NCI-H510A (cell line): ENCODE results near the gene PITPNC1.
A peak's percentile ranks its signal among the peaks of the same experiment; 100 is the strongest.
"Not testable (repeated sequence)": the region's sequence is repeated elsewhere in the genome, so short reads cannot be mapped to it uniquely, and the experiment has no call there.

Source experiments
- DNase-seq: peaks from one replicate; lab custom pipeline; 2025; lab: John Stamatoyannopoulos, UW

PITPNC1 gene

DNA sequence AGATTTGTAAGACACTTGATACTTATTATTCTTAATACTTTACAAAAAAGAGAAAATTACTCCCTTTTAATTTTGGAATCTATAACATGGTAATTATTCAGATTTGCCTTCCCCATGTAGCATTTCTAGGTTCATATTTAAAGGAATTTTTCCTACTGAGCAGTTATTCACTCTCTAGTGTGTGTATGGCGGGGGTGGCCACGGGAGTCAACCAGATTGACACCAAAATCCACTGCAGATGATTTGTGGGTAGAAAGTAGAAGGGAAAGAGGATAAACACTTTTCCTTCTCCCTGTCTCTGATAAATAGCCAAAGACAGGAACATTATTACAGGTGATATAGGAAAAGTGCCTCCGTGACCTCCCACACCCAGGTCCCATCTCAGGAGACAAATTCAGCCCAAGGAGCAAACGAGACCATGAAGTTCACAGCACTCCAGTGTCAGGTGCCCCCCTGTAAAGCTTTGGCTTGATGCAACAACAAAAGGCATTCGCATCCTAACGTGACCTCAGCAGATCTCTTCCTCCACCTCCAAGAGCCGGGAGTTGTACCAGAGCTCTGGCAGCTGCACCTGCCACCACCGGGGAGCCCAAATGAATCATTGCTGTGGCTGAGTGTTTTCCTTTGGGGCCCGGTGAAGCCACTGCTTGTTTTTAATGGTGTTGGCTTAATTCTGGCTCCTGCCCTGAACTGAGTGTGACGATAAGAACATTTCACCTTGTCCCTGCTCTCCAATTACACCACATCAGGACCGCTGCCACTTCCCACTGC is 248.0 kb downstream of the PITPNC1 start:
- DNase-seq: peak; percentile 40

DNA sequence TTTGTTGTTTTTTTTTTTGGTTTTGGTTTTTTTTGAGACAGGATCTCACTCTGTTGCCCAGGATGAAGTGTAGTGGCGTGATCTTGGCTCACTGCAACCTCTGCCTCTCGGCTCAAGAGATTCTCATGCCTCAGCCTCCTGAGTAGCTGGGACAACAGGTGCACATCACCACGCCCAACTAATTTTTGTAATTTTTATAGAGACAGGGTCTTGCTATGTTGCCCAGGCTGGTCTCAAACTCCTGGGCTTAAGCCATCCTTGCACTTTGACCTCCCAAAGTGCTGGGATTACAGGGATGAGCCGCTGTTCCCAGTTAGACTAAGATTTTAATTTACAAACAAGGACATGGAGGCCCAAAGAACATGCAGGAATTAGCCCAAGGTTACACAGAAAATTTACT is 248.9 kb downstream of the PITPNC1 start:
- no peak for DNase-seq

- no peak for DNase-seq
These were observed 251.5 kb downstream of the PITPNC1 start for GRCh38 chr17:67628580-67629013.

DNA sequence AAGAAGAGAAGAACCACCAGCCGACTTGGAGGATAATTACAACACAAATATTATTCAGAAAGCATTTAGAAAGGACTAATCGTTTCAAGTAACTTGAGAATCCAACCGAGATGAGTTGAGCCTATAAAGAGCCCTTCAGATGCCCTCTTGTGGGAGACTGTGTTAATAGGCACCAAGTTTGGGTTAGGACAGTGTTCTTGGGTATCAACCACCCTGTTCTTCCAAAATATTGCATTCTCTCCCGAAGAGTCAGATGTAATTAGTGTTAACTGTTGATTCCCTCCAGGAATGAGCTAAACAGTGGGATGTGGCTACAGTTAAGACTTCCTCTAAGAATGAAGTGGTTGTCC is 252.9 kb downstream of the PITPNC1 start:
- peak; percentile 45 for DNase-seq

DNA sequence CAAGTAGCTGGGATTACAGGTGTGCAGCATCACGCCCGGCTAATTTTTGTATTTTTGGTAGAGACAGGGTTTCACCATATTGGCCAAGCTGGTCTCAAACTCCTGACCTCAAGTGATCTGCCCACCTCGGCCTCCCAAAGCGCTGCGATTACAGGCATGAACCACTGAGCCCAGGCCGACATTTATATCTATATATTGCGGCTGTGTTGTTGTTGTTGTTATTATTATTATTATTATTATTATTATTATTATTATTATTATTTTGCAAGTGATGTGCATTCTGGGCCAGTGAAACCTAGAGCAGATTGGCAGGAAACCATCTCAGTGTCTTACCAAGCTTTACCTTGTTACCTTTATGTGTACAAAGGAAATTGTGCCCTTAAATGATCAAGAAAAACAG is 253.8 kb downstream of the PITPNC1 start:
- not testable (repeated sequence) for DNase-seq

DNA sequence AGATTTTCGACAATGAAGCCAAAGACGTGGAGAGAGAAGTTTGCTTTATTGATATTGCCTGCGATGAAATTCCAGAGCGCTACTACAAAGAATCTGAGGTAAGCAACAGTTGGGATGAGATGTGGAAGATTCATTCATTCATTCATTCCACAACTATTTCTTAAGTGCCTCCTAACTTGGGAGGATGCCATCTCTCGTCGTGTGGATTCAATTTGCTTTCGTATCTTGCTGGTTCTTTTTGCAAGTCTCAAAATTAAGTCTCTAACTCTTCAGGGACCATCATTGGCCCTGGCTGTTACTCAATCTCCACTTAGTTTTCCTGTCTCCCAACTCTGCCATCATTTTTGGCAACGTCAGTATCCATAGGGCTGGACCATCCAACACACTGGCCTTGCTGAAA is 255.1 kb downstream of the PITPNC1 start:
- DNase-seq: no peak

- no peak for DNase-seq
These were observed 256.7 kb downstream of the PITPNC1 start for GRCh38 chr17:67633751-67634211.

DNA sequence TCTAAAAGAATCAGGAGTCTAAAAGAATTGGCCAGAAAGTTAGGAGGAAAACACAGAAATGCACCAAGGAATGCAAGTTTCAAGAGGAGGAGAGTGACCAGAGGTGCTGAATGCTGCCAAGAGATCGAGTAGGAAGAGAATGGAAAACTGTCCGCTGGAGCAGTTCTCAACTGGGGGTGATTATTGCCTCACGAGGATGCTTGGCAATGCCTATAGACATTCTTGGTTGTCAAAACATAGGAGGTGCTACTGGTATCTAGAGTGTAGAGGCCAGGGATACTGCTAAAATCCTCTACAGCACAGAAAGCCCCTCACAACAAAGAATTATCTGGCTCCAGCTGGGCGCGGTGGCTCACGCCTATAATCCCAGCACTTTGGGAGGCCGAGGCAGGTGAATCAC is 258.6 kb downstream of the PITPNC1 start:
- no peak for DNase-seq

GRCh38 chr17:67636312-67636711 is 259.2 kb downstream of the PITPNC1 start:
- no peak for DNase-seq

DNA sequence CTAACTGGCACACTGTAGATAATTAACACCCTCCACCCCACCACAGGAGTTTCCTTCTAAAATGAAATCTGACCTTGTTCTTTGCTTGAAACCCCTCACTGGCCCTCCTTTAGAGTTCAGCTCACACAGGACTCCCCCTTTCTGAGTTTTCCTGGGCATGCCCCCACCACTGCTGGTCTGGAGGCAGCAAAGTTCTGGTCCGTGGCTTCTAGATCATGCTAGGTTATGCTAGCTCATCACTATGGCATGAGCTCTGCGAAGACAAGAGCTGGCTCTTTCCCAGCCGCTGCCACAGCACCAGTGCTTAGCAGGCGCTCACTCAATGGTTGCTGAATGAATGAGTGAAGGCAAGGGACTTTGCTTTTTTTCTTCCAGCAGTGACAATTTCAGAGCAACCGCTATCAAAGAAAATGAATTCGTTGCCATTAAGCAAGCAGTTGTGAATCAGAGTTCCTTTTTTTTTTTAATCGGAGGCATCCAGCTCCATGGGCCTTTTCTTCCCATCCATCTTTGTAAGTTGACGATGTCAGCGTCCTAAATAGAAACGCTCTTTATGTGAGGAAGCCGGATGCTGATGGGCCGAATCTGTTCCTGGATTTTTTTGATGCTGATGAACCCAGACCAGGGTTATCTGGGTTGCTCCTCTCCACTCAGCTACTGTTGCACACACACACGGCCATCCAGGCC is 259.9 kb downstream of the PITPNC1 start:
- DNase-seq: no peak

DNA sequence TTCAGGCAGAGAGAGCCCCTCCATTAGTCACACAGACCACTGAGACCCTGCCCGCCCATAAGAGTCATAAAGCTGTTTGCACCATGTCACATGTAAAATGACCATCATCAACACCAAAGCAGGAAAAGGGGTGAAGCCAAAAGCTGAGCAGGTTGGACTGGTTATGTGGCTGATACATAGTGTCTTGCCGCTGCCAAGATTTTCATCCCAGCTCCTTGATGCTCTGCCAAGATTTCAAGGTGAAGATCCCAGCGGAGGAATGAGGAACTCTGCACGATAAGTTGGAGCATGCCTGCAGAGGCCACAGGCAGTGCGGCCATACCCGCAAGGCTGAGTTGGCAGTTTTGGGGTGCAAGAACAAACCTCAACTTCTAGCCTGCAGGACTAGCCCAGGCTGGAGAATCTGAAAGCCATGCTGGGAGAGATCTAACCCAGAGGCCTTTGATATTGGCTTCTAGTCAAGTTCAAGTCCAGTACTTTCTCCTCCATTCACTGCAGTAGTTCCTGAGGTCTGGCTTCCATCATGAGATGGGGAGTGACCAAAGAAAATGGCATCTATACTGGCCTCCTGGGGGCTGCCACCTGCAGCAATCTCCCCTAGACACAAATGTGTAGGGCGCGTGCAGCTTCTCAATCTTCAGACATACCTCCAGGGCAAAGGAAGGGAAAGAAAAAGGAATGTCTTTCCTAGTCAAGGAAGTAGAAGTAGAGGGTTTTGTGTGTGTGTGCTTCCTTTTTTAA is 261.0 kb downstream of the PITPNC1 start:
- no peak for DNase-seq

GRCh38 chr17:67638871-67639270 is 261.8 kb downstream of the PITPNC1 start:
- DNase-seq: no peak

- no peak for DNase-seq
These were observed 262.5 kb downstream of the PITPNC1 start for GRCh38 chr17:67639555-67639954.

DNA sequence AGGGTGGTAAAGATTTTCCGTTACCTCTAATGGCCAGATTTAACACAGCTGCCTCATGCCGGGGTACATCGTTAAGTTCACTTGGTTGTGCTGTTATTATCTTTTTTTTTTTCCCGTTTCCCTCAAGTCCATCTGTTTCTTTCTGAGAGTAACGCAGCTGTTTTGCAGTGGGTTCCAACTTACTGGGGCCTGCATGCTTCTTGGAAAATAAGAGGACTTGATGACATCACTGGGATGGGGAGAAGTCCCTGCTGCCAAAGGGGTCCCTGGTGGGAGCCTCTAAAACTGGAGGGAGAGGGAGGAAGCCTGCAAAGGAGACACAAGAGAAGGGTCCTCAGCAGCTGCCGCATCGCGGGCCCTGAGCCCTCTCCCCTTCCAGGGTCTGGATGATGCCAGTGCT is 262.9 kb downstream of the PITPNC1 start:
- DNase-seq: no peak

GRCh38 chr17:67642488-67642887 is 265.4 kb downstream of the PITPNC1 start:
- DNase-seq: no peak

DNA sequence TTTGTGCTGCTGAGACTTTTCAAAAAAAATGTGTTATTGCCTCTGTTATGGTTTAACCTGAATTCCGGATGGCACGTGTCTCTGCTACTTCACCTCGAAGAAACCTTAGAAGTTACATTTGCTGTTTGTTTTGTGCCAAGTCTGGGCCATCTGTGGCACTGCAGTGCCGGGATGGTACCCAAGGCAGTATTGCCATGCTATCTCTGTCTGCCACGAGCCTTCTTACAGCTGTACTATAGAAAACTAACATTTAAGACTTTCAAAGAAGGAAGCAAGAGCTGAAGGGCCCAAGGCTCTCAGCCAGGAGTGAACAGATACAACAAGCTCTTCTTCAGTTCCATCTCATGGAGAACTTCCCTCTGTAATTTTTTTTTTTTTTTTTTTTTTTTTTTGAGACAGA is 267.0 kb downstream of the PITPNC1 start:
- DNase-seq: no peak

DNA sequence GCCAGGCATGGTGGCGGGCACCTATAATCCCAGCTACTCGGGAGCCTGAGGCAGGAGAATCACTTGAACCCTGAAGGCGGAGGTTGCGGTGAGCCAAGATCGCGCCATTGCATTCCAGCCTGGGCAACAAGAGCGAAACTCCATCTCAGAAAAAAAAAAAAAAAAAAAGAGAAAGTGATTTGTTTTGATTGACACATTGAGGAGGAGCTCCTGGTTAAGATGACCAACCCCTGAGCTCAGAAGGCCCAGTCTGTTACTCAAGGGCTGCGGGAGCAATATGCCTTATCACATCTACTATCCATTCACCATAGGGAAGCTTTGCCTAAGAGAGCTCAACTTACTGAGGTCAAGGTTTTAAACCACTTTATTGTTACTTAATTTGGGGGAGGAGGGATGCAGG is 268.1 kb downstream of the PITPNC1 start:
- DNase-seq: not testable (repeated sequence)

GRCh38 chr17:67646472-67646871 is 269.4 kb downstream of the PITPNC1 start:
- DNase-seq: no peak

- no peak for DNase-seq
These were observed 270.4 kb downstream of the PITPNC1 start for GRCh38 chr17:67647482-67647881.

DNA sequence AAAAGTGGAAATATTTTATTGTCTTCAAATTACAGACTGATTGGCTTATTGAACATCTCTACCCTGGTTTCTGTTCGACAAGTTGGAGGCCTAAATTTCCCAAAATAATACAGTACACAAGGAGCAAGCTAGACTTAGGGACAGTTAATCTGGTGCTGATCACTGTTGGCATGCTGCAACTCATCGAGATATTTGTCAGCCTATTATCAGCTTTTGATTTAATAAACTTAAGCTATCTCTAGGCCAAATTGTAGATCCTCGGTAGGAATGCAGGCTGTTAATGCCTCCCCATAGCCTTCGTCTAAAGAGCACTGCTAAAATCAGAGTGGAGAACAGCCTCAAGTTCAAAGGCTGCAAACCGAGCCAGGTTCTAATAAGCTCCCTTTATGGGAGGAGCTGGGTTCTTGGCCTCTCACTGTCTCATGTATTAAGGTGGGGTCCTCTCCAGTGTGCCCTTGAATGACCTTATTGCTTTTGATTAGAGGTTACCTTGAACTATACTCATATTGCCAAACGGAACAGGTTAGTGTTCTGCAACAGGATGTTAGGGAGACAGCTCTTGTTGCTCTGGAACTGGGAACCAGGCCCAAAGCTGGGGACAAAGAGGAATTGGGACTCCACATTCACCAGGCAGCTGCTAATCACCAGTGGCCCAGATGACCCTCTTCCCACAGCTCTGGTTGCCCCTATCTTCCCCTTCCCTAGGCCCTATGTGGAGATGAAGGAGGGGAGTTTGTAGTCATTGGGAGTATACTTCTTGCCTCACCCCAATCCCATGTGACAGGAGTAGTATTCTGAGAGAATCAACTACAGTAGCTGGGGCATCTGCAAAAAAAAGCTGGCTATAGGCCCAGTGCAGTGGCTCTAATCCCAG is 271.2 kb downstream of the PITPNC1 start:
- no peak for DNase-seq

GRCh38 chr17:67648906-67649295 is 271.8 kb downstream of the PITPNC1 start:
- DNase-seq: not testable (repeated sequence)

DNA sequence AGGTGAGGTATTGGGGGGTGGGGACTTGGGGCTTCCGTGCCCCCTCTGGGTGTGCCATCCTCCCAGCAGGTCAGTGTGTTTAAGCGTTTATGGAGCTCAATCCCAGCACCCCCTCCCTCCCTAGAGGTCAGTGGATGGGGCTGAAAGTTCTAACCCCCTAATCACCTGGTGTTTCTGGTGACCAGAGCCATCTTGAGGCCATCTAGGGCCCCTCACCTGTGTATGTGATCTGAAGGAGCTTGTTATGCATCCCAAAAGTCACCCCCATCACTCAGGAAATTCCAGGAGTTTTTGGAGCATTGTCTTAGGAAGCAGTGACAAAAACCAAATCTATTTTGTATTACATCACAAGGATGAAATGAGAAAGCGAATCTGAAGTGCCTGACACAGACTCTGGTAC is 272.8 kb downstream of the PITPNC1 start:
- no peak for DNase-seq
